SH-SY5Y (cell line): Measurements from ENCODE around the gene LIMK2.

Experiments used
- GATA2 ChIP-seq: IDR thresholded peaks from 2 replicates; pipeline ENCODE4 v1.6.1; 2011; ENCODE audit warnings: mild to moderate bottlenecking, low read depth, low read length
- GATA3 ChIP-seq: IDR thresholded peaks from 2 replicates; pipeline ENCODE4 v1.6.1; 2011; ENCODE audit warnings: low read depth, mild to moderate bottlenecking, low read length, moderate library complexity

DNA sequence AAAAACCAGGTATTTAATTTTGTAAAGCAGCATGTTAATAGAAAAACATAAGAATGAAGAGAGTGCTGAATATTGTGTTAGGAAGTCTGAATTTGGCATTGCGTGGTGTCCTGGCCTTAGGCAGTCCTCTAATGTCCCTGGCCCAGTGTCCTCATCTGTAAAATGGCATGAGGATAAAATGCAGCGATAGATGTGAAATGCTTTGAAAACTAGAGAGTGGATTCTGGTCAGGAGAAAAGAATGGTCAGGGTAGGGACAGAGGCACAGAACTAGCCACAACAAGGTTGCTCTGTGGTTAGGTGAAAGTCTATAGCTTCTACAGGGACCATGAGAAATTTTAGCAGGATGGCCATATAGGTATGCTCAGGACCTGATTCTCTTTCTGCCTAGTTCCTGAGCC lies 33.2 kb upstream of the LIMK2 start:
- no peak for TF ChIP-seq GATA2
- no peak for TF ChIP-seq GATA3
